HEK293T (cell line): ENCODE measurements around the gene PLA2R1.

Experiments used
- ARNT ChIP-seq: fragments of 450-650 bp; IDR thresholded peaks from 2 replicates; pipeline ENCODE4 v1.6.1; 2017; ENCODE audit warnings: mild to moderate bottlenecking
- BHLHE40 ChIP-seq: fragments of 450-650 bp; IDR thresholded peaks from 2 replicates; pipeline ENCODE4 v1.6.1; 2016; ENCODE audit warnings: mild to moderate bottlenecking, moderate library complexity, borderline replicate concordance
- ELF4 ChIP-seq: fragments of 450-650 bp; IDR thresholded peaks from 2 replicates; pipeline ENCODE4 v1.6.1; 2017; ENCODE audit warnings: antibody characterized with exemption
- FOXA1 ChIP-seq: fragments of 450-650 bp; IDR thresholded peaks from 2 replicates; pipeline ENCODE4 v1.6.1; 2016; ENCODE audit warnings: mild to moderate bottlenecking
- FOXK2 ChIP-seq: fragments of 450-650 bp; IDR thresholded peaks from 2 replicates; pipeline ENCODE4 v1.6.1; 2016; ENCODE audit warnings: mild to moderate bottlenecking
- FOXM1 ChIP-seq: fragments of 450-650 bp; IDR thresholded peaks from 2 replicates; pipeline ENCODE4 v1.6.1; 2017; ENCODE audit warnings: mild to moderate bottlenecking, borderline replicate concordance
- HDGF ChIP-seq: fragments of 450-650 bp; IDR thresholded peaks from 2 replicates; pipeline ENCODE4 v1.6.1; 2017; ENCODE audit warnings: antibody characterized with exemption, borderline replicate concordance
- LEF1 ChIP-seq: fragments of 450-650 bp; IDR thresholded peaks from 2 replicates; pipeline ENCODE4 v1.6.1; 2017; ENCODE audit warnings: mild to moderate bottlenecking, borderline replicate concordance
- NFRKB ChIP-seq: fragments of 450-650 bp; IDR thresholded peaks from 2 replicates; pipeline ENCODE4 v1.6.1; 2016; ENCODE audit warnings: mild to moderate bottlenecking, moderate library complexity
- PKNOX1 ChIP-seq: fragments of 450-650 bp; IDR thresholded peaks from 2 replicates; pipeline ENCODE4 v1.6.1; 2016
- SP1 ChIP-seq: fragments of 450-650 bp; IDR thresholded peaks from 2 replicates; pipeline ENCODE4 v1.6.1; 2017
- SUZ12 ChIP-seq: fragments of 450-650 bp; IDR thresholded peaks from 2 replicates; pipeline ENCODE4 v1.6.1; 2016; ENCODE audit warnings: mild to moderate bottlenecking
- TARDBP ChIP-seq: fragments of 450-650 bp; IDR thresholded peaks from 2 replicates; pipeline ENCODE4 v1.6.1; 2016
- ZNF384 ChIP-seq: fragments of 450-650 bp; IDR thresholded peaks from 2 replicates; pipeline ENCODE4 v1.6.1; 2016

GRCh38 chr2:160053946-160054345 lies 8.5 kb downstream of the PLA2R1 start:
- no peak for TF ChIP-seq NFRKB
- TF ChIP-seq FOXM1, result no peak
- TF ChIP-seq ELF4, result no peak
- TF ChIP-seq ZNF384, result no peak
- no peak for TF ChIP-seq SUZ12
- TF ChIP-seq LEF1, result no peak
- no peak for TF ChIP-seq FOXK2
- TF ChIP-seq FOXA1, result no peak
- no peak for TF ChIP-seq SP1
- TF ChIP-seq TARDBP, result no peak
- no peak for TF ChIP-seq BHLHE40
- TF ChIP-seq HDGF, result no peak
- TF ChIP-seq PKNOX1, result no peak
- no peak for TF ChIP-seq ARNT
